Type B pancreatic cell (in vitro differentiated cells): ENCODE measurements around the gene CCDC33. TPM values are rescaled to one million over a fixed set of nuclear protein-coding genes. Genes with fewer than 3 reads are reported as not detected.

ENCODE experiments used
- DNase-seq: peaks from one replicate; pipeline ENCODE4 v3.0.0; 2021; ENCODE audit warnings: mixed read lengths; ENCODE audit not compliant: unreplicated experiment; ENCODE audit errors: extremely low spot score
- H3K27ac Mint-ChIP-seq: 2 replicates; pipeline ENCODE4 v1.8.0; 2021; ENCODE audit warnings: mild to moderate bottlenecking, mixed read lengths
- H3K27me3 Mint-ChIP-seq: 2 replicates; pipeline ENCODE4 v1.8.0; 2021; ENCODE audit warnings: mixed read lengths
- H3K36me3 Mint-ChIP-seq: 2 replicates; pipeline ENCODE4 v1.8.0; 2021; ENCODE audit warnings: mixed read lengths
- H3K4me1 Mint-ChIP-seq: one replicate; pipeline ENCODE4 v1.8.0; 2021; ENCODE audit warnings: mixed read lengths; ENCODE audit not compliant: unreplicated experiment
- H3K4me3 Mint-ChIP-seq: 2 replicates; pipeline ENCODE4 v1.8.0; 2021; ENCODE audit warnings: mild to moderate bottlenecking, mixed read lengths
- H3K9me3 Mint-ChIP-seq: 2 replicates; pipeline ENCODE4 v1.8.0; 2021; ENCODE audit warnings: mixed read lengths
- long read RNA-seq: library from polyadenylated mRNA; unstranded; transcript quantifications from one replicate; pipeline ENCODE4 v2.0.0, GENCODE V29; 2020
- total RNA-seq: library from RNA; stranded (reverse); gene quantifications from 2 replicates; pipeline ENCODE4 v1.2.1, GENCODE V29; 2021; ENCODE audit warnings: low replicate concordance
- TF ChIP-seq, protein P1 (sequence below): fragments of 200-600 bp; sonication (generic); conservative IDR thresholded peaks from 2 replicates; pipeline ENCODE4 v1.5.0; 2021; ENCODE audit warnings: antibody characterized with exemption, mild to moderate bottlenecking

CCDC33 gene
- total RNA-seq, result 2.2 and 5.0 TPM in 2 replicates
- long read RNA-seq, partial matches to known transcripts, result 0 of 1 reads
- long read RNA-seq, other reads (novel, unspliced or antisense), result 1 of 1 reads

DNA sequence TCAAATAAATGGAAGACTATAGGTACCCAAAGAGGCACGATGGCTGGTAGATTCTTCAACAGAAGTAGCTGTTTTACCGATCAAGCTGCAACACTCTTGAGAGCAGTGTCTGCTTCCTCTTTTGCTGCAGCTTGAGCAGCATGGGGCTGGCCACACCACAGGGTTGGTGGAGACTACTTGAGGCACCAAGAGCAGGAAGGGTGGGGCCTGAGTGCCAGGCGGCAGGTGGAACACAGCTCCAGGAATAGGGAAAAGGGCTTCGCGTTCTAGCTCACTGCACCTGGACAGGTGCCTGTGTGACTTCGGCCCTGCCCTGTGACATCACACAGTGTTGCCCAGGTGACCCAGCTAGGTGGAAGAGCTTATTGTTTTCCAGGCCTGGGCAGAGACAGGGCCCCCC, at the start of gene CCDC33:
CCDC33 (plus strand) TSS at position 365 of the 400 bp plus-strand sequence. CDS start 394 bp downstream, outside the sequence.
- no peaks in the 10 kb centered on the region for H3K36me3 Mint-ChIP-seq
- no peak for DNase-seq
- H3K27ac Mint-ChIP-seq, result peak within 1 kb of the TSS; percentile 40
- H3K4me3 Mint-ChIP-seq, result no peak within 1 kb of the TSS
- H3K9me3 Mint-ChIP-seq, result no peaks in the 10 kb centered on the region
- H3K4me1 Mint-ChIP-seq, result peaks cover 31% of the 10 kb centered on the region
- TF ChIP-seq, protein P1, sequence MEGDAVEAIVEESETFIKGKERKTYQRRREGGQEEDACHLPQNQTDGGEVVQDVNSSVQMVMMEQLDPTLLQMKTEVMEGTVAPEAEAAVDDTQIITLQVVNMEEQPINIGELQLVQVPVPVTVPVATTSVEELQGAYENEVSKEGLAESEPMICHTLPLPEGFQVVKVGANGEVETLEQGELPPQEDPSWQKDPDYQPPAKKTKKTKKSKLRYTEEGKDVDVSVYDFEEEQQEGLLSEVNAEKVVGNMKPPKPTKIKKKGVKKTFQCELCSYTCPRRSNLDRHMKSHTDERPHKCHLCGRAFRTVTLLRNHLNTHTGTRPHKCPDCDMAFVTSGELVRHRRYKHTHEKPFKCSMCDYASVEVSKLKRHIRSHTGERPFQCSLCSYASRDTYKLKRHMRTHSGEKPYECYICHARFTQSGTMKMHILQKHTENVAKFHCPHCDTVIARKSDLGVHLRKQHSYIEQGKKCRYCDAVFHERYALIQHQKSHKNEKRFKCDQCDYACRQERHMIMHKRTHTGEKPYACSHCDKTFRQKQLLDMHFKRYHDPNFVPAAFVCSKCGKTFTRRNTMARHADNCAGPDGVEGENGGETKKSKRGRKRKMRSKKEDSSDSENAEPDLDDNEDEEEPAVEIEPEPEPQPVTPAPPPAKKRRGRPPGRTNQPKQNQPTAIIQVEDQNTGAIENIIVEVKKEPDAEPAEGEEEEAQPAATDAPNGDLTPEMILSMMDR, result no peak
- H3K27me3 Mint-ChIP-seq, result peaks cover 7% of the 10 kb centered on the region

DNA sequence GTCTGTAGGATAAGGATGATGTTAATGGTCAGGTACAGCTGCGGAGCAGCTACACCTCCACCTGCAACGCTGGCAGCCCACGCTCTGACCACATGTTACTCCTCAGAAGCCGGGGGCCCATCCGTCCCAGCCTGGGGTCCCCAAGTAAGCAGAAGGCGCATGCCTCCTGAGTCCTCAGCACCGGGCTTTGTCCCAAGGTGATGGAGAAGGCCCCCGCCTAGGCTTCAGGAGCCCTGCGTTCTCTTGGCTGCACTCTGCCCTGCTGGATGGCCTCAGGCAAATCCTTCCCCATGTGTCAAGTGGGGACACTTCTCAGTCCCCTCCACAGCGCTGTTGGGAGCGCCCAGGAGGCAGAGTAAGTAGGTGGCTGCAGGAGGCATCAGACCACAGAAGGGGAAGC, 47.9 kb upstream of the CCDC33 start:
- Mint-ChIP-seq H3K4me3 (no peak overlapping the region), H3K9me3 (no peaks in the 10 kb centered on the region), H3K36me3 (peaks cover 7% of the 10 kb centered on the region), H3K27me3 (no peaks in the 10 kb centered on the region), H3K4me1 (peaks cover 23% of the 10 kb centered on the region), H3K27ac (no peak overlapping the region)
- DNase-seq, result no peak
- TF ChIP-seq, protein P1, result no peak

DNA sequence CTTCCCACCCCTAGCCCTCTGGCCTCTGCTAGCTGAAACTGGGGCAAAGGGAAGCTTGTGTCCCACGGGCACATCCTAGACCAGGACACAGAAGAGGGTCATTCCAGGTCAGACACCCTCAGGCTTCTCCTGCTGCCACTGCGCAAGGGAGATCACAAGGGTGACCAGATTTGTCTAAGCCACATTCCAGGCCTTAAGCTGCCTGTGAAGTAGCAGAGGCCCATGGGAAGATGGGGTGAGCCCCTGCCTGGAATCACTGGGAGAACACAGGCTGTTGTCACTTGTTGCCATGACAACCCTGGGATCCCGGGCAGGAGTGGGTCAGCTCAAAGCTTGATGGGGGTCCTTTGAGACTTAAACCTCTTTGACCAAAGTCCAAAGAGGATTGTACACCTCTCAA, 44.3 kb upstream of the CCDC33 start:
- peaks cover 7% of the 10 kb centered on the region for H3K36me3 Mint-ChIP-seq
- TF ChIP-seq, protein P1, result no peak
- H3K9me3 Mint-ChIP-seq, result no peaks in the 10 kb centered on the region
- peaks cover 24% of the 10 kb centered on the region for H3K4me1 Mint-ChIP-seq
- no peak overlapping the region for H3K4me3 Mint-ChIP-seq
- no peak for DNase-seq
- no peaks in the 10 kb centered on the region for H3K27me3 Mint-ChIP-seq
- H3K27ac Mint-ChIP-seq, result no peak overlapping the region

DNA sequence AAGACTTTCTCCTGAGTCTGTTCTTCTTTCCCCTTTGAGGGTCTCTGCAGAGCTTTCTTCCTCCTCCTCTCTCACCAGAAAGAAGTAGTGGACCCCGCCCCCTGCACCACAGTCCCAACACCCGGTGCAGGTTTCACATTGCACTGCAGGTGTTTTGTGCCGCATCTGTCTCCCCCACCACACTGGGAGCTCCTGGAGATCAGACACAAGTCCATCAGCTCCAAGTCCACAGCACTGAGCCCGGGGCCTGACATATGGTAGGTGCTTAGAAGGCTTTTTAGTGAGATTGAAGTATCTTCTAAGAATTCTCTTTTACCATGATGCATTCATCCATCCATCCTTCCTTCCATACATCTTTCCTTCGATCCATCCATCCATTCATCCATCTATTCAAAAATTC, 43.4 kb upstream of the CCDC33 start:
- H3K9me3 Mint-ChIP-seq, result no peaks in the 10 kb centered on the region
- H3K4me1 Mint-ChIP-seq, result peaks cover 21% of the 10 kb centered on the region
- TF ChIP-seq, protein P1, result no peak
- no peak for DNase-seq
- peaks cover 7% of the 10 kb centered on the region for H3K36me3 Mint-ChIP-seq
- no peaks in the 10 kb centered on the region for H3K27me3 Mint-ChIP-seq
- H3K27ac Mint-ChIP-seq, result no peak overlapping the region
- H3K4me3 Mint-ChIP-seq, result peak overlapping the region; percentile 23

DNA sequence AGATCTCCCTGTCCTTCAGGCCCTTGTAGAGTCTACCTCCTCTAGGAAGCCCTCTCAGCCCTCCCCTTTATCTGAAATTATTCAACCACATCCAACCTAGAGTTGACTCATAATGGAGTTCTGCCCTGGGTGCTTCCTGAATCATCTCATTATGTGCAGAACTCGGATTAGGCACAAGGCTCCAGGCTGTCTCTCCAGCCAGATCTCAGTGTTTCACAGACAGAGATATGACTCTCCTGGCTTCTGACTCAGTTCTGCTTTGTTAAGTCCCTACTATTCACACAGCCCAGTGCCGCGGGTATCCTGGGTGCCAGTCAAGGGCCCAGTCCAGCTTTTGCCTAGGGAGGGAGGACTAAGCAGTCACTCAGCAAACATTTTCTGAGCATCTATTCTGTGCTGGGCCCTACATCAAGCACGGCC, 42.8 kb upstream of the CCDC33 start:
- Mint-ChIP-seq H3K36me3 (peaks cover 7% of the 10 kb centered on the region), H3K9me3 (no peaks in the 10 kb centered on the region), H3K27ac (no peak overlapping the region), H3K27me3 (no peaks in the 10 kb centered on the region), H3K4me1 (peaks cover 21% of the 10 kb centered on the region), H3K4me3 (peak overlapping the region; percentile 23)
- DNase-seq, result no peak
- TF ChIP-seq, protein P1, result no peak

DNA sequence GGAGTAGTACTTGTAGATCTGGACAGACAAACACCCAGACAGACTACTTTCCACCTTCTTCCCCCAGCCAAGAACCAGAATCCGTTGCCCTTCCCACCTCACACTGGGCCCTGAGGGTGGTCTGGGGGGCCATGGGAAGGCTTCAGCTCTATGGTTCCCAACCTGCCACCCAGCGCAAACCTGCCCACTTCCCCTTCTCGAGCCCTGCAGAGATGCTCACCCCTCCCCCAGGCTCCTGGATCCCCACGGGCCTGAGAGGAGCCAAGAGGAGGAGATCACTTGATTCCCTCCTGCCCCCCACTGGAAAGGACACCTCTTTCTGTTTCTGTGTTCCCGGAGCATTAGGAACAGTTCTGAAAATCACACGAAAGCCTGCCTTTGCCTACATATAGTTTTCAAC, 42.2 kb upstream of the CCDC33 start:
- H3K4me3 Mint-ChIP-seq, result no peak overlapping the region
- H3K27me3 Mint-ChIP-seq, result no peaks in the 10 kb centered on the region
- H3K27ac Mint-ChIP-seq, result no peak overlapping the region
- H3K36me3 Mint-ChIP-seq, result peaks cover 7% of the 10 kb centered on the region
- no peaks in the 10 kb centered on the region for H3K9me3 Mint-ChIP-seq
- peaks cover 24% of the 10 kb centered on the region for H3K4me1 Mint-ChIP-seq
- DNase-seq, result no peak
- TF ChIP-seq, protein P1, result no peak
